Activated naive CD4-positive, alpha-beta T cell treated with anti-CD3 and anti-CD28 coated beads for 36 hours (primary cell): ENCODE data around the gene IL1RAPL2. TPM values are rescaled to one million over a fixed set of nuclear protein-coding genes. Genes with fewer than 3 reads are reported as not detected.
"Not testable (repeated sequence)": the region's sequence is repeated elsewhere in the genome, so short reads cannot be mapped to it uniquely, and the experiment has no call there.

Source experiments
- CTCF ChIA-PET: fragments of 350-600 bp; sonication (Branson Sonifier 250); formaldehyde crosslinking; loops from one replicate; lab custom pipeline; 2021; ENCODE audit warnings: antibody characterized with exemption; lab: Charles Lee
- DNase-seq: peaks from one replicate; pipeline ENCODE4 v3.0.0-alpha.2; 2020
- H3K27ac Mint-ChIP-seq: one replicate; pipeline ENCODE4 v1.8.0; 2021; ENCODE audit warnings: mild to moderate bottlenecking, mixed read lengths
- H3K27me3 Mint-ChIP-seq: one replicate; pipeline ENCODE4 v1.8.0; 2021; ENCODE audit warnings: low read depth, mixed read lengths
- H3K36me3 Mint-ChIP-seq: one replicate; pipeline ENCODE4 v1.8.0; 2021; ENCODE audit warnings: low read depth, mixed read lengths
- H3K4me1 Mint-ChIP-seq: one replicate; pipeline ENCODE4 v1.8.0; 2021; ENCODE audit warnings: low read depth, mixed read lengths
- H3K4me3 Mint-ChIP-seq: one replicate; pipeline ENCODE4 v1.8.0; 2021; ENCODE audit warnings: mild to moderate bottlenecking, moderate library complexity, mixed read lengths
- H3K9me3 Mint-ChIP-seq: one replicate; pipeline ENCODE4 v1.8.0; 2021; ENCODE audit warnings: mixed read lengths
- intact Hi-C: fragments of 100-400 bp; cut with micrococcal nuclease; formaldehyde crosslinking; loops from one replicate; pipeline ENCODE4 v1.15.1; 2023
- total RNA-seq, 2 experiments: library from RNA; stranded (reverse); gene quantifications; one replicate each; pipeline ENCODE4 v1.2.3, GENCODE V29; 2021

Gene IL1RAPL2
- total RNA-seq, 2 experiments from 2014 or later, result not detected

- Mint-ChIP-seq H3K4me1 (no peaks in the 10 kb centered on the region), H3K27ac (no peak overlapping the region), H3K9me3 (no peaks in the 10 kb centered on the region), H3K27me3 (no peaks in the 10 kb centered on the region), H3K36me3 (no peaks in the 10 kb centered on the region), H3K4me3 (no peak overlapping the region)
- CTCF ChIA-PET, result no interaction called here
- no peak for DNase-seq
- intact Hi-C loops, result no loop called here
Measured at GRCh38 chrX:104621781-104622180, 55.8 kb downstream of the IL1RAPL2 start.

- Mint-ChIP-seq H3K27ac (no peak overlapping the region), H3K4me3 (no peak overlapping the region), H3K27me3 (no peaks in the 10 kb centered on the region), H3K36me3 (no peaks in the 10 kb centered on the region), H3K9me3 (peaks cover 2% of the 10 kb centered on the region), H3K4me1 (no peaks in the 10 kb centered on the region)
- intact Hi-C loops, result no loop called here
- CTCF ChIA-PET, result no interaction called here
- DNase-seq, result no peak
Measured at GRCh38 chrX:104641176-104641575, 75.2 kb downstream of the IL1RAPL2 start.

GRCh38 chrX:104647084-104647483 is 81.1 kb downstream of the IL1RAPL2 start:
- Mint-ChIP-seq H3K36me3 (no peaks in the 10 kb centered on the region), H3K27me3 (no peaks in the 10 kb centered on the region), H3K4me3 (no peak overlapping the region), H3K4me1 (no peaks in the 10 kb centered on the region), H3K27ac (no peak overlapping the region), H3K9me3 (no peaks in the 10 kb centered on the region)
- DNase-seq, result no peak
- CTCF ChIA-PET, result no interaction called here
- intact Hi-C loops, result no loop called here

- no peaks in the 10 kb centered on the region for H3K4me1 Mint-ChIP-seq
- no peaks in the 10 kb centered on the region for H3K9me3 Mint-ChIP-seq
- no peak overlapping the region for H3K4me3 Mint-ChIP-seq
- H3K27me3 Mint-ChIP-seq, result no peaks in the 10 kb centered on the region
- H3K27ac Mint-ChIP-seq, result no peak overlapping the region
- intact Hi-C loops, result no loop called here
- DNase-seq, result no peak
- CTCF ChIA-PET, result no interaction called here
- H3K36me3 Mint-ChIP-seq, result no peaks in the 10 kb centered on the region
Measured at GRCh38 chrX:104659005-104659744, 93.2 kb downstream of the IL1RAPL2 start.

DNA sequence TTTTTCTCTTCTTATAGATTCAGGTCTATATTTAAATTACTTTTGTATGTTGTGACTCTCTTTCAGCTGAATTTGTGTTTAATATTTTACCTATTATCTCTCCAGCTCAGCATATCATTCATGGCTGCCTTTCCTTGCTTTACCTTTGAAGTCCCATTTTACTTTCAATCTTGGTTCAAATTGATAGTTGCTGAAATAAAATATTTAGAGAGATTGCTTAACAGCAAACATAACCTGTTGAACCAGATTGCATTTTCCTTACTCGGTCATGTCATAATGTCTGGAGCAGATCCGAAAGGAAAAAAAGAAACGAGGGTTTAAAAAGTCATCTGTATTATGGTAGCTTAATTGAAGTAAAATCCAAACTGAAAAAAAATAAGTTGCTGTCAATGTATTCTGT is 94.1 kb downstream of the IL1RAPL2 start:
- no peaks in the 10 kb centered on the region for H3K36me3 Mint-ChIP-seq
- H3K27me3 Mint-ChIP-seq, result no peaks in the 10 kb centered on the region
- no peak overlapping the region for H3K27ac Mint-ChIP-seq
- H3K9me3 Mint-ChIP-seq, result no peaks in the 10 kb centered on the region
- CTCF ChIA-PET, result no interaction called here
- H3K4me3 Mint-ChIP-seq, result no peak overlapping the region
- intact Hi-C loops, result no loop called here
- no peak for DNase-seq
- no peaks in the 10 kb centered on the region for H3K4me1 Mint-ChIP-seq

DNA sequence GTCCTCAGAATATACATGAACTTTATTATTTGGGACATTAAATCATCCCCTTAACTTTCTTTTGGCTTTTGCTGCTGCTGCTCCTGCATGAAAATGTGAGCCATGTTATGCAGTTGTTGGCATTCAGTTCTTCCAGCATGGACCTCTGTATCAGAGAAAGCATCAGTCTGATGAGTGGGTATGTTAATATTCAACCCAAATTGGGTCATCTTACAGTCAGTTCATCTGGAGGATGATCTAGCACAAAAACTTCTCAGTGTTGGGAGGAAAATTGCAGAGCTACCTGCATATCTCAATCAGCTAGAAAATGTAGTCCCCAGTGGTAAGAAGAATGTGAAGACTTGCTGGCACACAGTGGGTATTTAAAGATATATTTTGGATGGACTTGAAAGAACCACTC is 96.7 kb downstream of the IL1RAPL2 start:
- CTCF ChIA-PET, result no interaction called here
- Mint-ChIP-seq H3K4me3 (no peak overlapping the region), H3K27me3 (no peaks in the 10 kb centered on the region), H3K9me3 (no peaks in the 10 kb centered on the region), H3K4me1 (no peaks in the 10 kb centered on the region), H3K36me3 (no peaks in the 10 kb centered on the region), H3K27ac (no peak overlapping the region)
- DNase-seq, result no peak
- intact Hi-C loops, result no loop called here

DNA sequence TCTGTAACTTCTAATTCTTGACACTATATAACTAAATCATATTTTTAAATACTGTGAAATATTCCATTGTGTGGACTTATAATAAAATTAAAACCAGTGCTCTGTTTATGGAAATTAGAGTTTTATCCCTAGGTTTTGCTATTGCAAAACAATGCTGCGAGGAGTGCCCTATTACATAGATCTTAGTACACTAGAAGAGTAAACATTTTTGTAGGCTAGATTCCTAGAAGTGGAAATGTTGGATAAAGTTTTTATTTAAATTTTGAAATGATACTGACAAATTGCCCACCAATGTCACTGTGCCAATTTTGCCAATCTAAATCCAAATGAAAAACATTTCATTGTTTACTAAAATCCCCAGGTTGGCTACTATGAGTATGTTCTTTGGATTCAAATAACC is 99.7 kb downstream of the IL1RAPL2 start:
- Mint-ChIP-seq H3K9me3 (no peaks in the 10 kb centered on the region), H3K4me3 (no peak overlapping the region), H3K4me1 (no peaks in the 10 kb centered on the region), H3K27me3 (peaks cover 2% of the 10 kb centered on the region), H3K36me3 (no peaks in the 10 kb centered on the region), H3K27ac (no peak overlapping the region)
- CTCF ChIA-PET, result no interaction called here
- DNase-seq, result no peak
- intact Hi-C loops, result no loop called here

- Mint-ChIP-seq H3K4me3 (no peak overlapping the region), H3K4me1 (no peaks in the 10 kb centered on the region), H3K36me3 (no peaks in the 10 kb centered on the region), H3K27me3 (peaks cover 2% of the 10 kb centered on the region), H3K27ac (no peak overlapping the region), H3K9me3 (no peaks in the 10 kb centered on the region)
- CTCF ChIA-PET, result interaction anchor here (0.8 kb wide), 1 partner anchor 254 kb away, joined by 3 read pairs; no protein-coding TSS in a partner anchor
- no peak for DNase-seq
- intact Hi-C loops, result loop anchor here (1.0 kb wide), 1 partner anchor 254 kb away; no protein-coding TSS in a partner anchor
Measured at GRCh38 chrX:104668550-104668949, 102.6 kb downstream of the IL1RAPL2 start.

GRCh38 chrX:104669063-104669462 is 103.1 kb downstream of the IL1RAPL2 start:
- Mint-ChIP-seq H3K27ac (no peak overlapping the region), H3K9me3 (no peaks in the 10 kb centered on the region), H3K27me3 (peaks cover 2% of the 10 kb centered on the region), H3K4me3 (no peak overlapping the region), H3K36me3 (no peaks in the 10 kb centered on the region), H3K4me1 (no peaks in the 10 kb centered on the region)
- CTCF ChIA-PET, result interaction anchor here (0.8 kb wide), 1 partner anchor 253 kb away, joined by 3 read pairs; no protein-coding TSS in a partner anchor
- no peak for DNase-seq
- intact Hi-C loops, result no loop called here

DNA sequence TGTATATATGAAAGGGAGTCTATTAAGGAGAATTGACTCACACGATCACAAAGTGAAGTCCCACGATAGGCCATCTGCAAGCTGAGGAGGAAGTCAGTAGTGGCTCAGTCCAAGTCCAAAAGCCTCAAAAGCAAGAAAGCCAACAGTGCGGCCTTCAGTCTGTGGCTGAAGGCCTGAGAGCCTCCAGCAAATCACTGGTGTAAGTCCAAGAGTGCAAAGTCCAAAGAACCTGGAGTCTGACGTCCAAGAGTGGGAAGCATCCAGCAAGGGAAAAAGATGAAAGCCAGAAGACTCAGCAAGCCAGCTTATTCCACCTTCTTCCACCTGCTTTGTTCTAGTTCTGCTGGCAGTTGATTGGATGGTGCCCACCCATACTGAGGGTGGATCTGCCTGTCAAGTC is 104.1 kb downstream of the IL1RAPL2 start:
- CTCF ChIA-PET, result no interaction called here
- Mint-ChIP-seq H3K36me3 (no peaks in the 10 kb centered on the region), H3K27me3 (peaks cover 2% of the 10 kb centered on the region), H3K4me1 (no peaks in the 10 kb centered on the region), H3K27ac (no peak overlapping the region), H3K4me3 (no peak overlapping the region), H3K9me3 (no peaks in the 10 kb centered on the region)
- no peak for DNase-seq
- intact Hi-C loops, result no loop called here

GRCh38 chrX:104677517-104677916 is 111.5 kb downstream of the IL1RAPL2 start:
- H3K9me3 Mint-ChIP-seq, CTCF ChIA-PET, H3K36me3 Mint-ChIP-seq, H3K27me3 Mint-ChIP-seq, H3K4me1 Mint-ChIP-seq, H3K27ac Mint-ChIP-seq, intact Hi-C loops, H3K4me3 Mint-ChIP-seq, DNase-seq: not testable (repeated sequence)

DNA sequence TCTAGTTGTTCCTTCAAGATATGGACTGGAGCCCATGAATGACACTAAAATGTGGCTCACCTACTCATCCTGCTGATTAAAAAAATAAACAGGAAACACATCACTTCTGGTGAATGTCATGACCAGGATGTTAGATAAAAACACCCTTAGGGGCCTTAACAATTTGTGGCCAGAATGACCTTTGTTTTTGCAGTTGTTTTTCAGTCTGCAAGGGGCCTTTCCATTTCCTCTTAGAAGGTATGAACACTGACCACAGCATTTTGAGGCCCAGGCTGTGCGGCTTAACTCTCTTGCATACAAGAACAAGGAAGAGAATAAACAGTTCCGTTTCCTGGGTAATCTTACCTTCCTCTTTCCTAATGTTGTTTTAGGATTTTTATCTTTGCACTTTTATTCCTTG is 113.2 kb downstream of the IL1RAPL2 start:
- intact Hi-C loops, result no loop called here
- no peaks in the 10 kb centered on the region for H3K9me3 Mint-ChIP-seq
- H3K4me3 Mint-ChIP-seq, result no peak overlapping the region
- H3K36me3 Mint-ChIP-seq, result no peaks in the 10 kb centered on the region
- no peak overlapping the region for H3K27ac Mint-ChIP-seq
- CTCF ChIA-PET, result no interaction called here
- no peaks in the 10 kb centered on the region for H3K4me1 Mint-ChIP-seq
- no peak for DNase-seq
- no peaks in the 10 kb centered on the region for H3K27me3 Mint-ChIP-seq

GRCh38 chrX:104681214-104681613 is 115.2 kb downstream of the IL1RAPL2 start:
- no peaks in the 10 kb centered on the region for H3K9me3 Mint-ChIP-seq
- CTCF ChIA-PET, result no interaction called here
- DNase-seq, result no peak
- H3K27ac Mint-ChIP-seq, result no peak overlapping the region
- intact Hi-C loops, result no loop called here
- H3K4me1 Mint-ChIP-seq, result no peaks in the 10 kb centered on the region
- H3K36me3 Mint-ChIP-seq, result no peaks in the 10 kb centered on the region
- H3K27me3 Mint-ChIP-seq, result no peaks in the 10 kb centered on the region
- no peak overlapping the region for H3K4me3 Mint-ChIP-seq
